Bone marrow (tissue), 2 donors: ENCODE measurements around the gene HAO2.

ENCODE experiments used
- DNase-seq, 2 donors: peaks; one replicate each; lab custom pipeline; 2025; lab: John Stamatoyannopoulos, UW

The HAO2 gene

DNA sequence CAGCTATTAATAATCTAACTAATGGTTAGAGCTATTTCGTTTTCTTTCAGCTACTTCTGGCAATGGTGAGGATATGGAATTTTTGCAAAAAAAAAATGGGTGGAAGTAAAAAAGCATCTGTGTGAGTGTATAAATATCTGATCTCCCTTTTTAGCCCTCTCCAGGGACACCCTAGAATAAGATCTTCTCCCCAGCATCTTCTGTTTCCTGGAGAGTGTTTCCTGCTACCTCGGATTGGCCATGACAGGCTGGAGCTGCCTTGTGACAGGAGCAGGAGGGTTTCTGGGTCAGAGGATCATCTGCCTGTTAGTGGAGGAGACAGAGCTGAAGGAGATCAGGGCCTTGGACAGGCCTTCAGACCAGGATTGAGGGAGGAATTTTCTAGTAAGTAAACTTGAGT, 70.2 kb downstream of the HAO2 start:
- DNase-seq = no peak

DNA sequence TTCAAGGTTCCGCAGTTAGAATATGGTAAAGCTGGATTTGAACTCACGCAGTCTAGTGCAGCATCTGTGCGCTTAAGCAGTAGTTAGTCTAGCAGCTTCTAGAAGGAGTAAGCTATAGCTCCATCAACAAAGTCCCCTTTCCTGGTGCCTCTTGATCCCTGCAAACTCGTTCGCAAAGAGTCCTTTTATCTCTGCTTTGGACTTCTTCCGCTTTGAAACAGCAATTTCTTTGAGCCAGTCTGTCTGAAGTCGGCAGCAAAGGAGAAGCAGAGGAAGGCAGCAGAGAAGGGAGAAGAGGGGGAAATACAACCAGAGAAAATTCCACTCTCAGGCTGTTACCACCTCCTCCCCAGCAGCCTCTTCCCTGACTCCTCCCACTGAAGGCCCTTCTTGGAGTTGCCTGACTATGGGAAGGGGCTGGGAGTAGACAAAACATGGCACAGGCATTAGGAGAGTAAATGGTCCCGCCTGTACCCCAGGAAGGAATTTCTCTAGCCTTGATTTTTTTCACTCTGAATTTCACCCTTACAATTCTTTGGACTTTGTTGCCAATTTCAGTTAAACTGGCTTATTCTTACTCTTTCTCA, 72.2 kb downstream of the HAO2 start:
- DNase-seq = no peak

DNA sequence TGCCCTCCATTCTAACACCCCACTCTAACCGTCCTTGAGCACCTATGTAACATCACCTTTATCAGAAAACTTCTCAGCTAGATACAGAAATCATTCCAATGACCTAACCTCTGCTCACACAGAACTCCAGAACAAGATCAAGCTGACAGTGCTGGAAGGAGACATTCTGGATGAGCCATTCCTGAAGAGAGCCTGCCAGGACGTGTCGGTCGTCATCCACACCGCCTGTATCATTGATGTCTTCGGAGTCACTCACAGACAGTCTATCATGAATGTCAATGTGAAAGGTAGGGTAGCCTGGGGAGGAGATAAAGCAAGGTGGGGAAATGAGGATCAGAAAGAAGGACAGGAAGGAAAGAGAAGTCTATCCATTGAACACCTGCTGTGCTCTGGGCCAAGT, 74.2 kb downstream of the HAO2 start:
- no peak for DNase-seq
